KMS-11 (cell line): ENCODE data around the gene GBE1.

Experiments used
- H2AFZ ChIP-seq: fragments of 200-600 bp; sonication (generic); 2 replicates; pipeline ENCODE4 v1.6.1; 2016; ENCODE audit warnings: antibody characterized with exemption, mixed run types, low read depth
- H3K27ac ChIP-seq: fragments of 200-600 bp; sonication (generic); 2 replicates; pipeline ENCODE4 v1.6.1; 2016; ENCODE audit warnings: mild to moderate bottlenecking, mixed run types
- H3K27me3 ChIP-seq: fragments of 200-600 bp; sonication (generic); 2 replicates; pipeline ENCODE4 v1.6.1; 2017; ENCODE audit warnings: mild to moderate bottlenecking, low read depth, mixed run types, moderate library complexity; ENCODE audit not compliant: insufficient read depth
- H3K36me3 ChIP-seq: fragments of 200-600 bp; sonication (generic); 2 replicates; pipeline ENCODE4 v1.6.1; 2017; ENCODE audit warnings: mild to moderate bottlenecking, mixed run types; ENCODE audit not compliant: insufficient read depth
- H3K4me1 ChIP-seq: fragments of 200-600 bp; sonication (generic); 2 replicates; pipeline ENCODE4 v1.6.1; 2016; ENCODE audit warnings: mild to moderate bottlenecking, low read depth, mixed run types; ENCODE audit not compliant: poor library complexity, severe bottlenecking
- H3K4me2 ChIP-seq: fragments of 200-600 bp; sonication (generic); 2 replicates; pipeline ENCODE4 v1.7.0; 2016; ENCODE audit warnings: mild to moderate bottlenecking, mixed run types
- H3K4me3 ChIP-seq: fragments of 200-600 bp; sonication (generic); IDR thresholded peaks from 2 replicates; pipeline ENCODE4 v1.6.1; 2017; ENCODE audit warnings: low read depth, low read length, mixed read lengths; ENCODE audit not compliant: insufficient read depth
- H3K79me2 ChIP-seq: fragments of 200-600 bp; sonication (generic); 2 replicates; pipeline ENCODE4 v1.6.1; 2016; ENCODE audit warnings: low read depth, mixed run types; ENCODE audit not compliant: insufficient read depth
- H3K9ac ChIP-seq: fragments of 200-600 bp; sonication (generic); 2 replicates; pipeline ENCODE4 v1.6.1; 2016; ENCODE audit warnings: mild to moderate bottlenecking, mixed run types
- H4K20me1 ChIP-seq: fragments of 200-600 bp; sonication (generic); 2 replicates; pipeline ENCODE4 v1.6.1; 2016; ENCODE audit warnings: mild to moderate bottlenecking, mixed run types; ENCODE audit not compliant: insufficient read depth
- CTCF ChIP-seq: fragments of 200-600 bp; sonication (generic); conservative IDR thresholded peaks from 2 replicates; pipeline ENCODE4 v1.6.1; 2017; ENCODE audit warnings: low read depth, mild to moderate bottlenecking, antibody characterized with exemption, low read length, moderate library complexity, mixed read lengths

Gene GBE1

GRCh38 chr3:81477740-81478139 lies 283.7 kb downstream of the GBE1 start:
- Histone ChIP-seq H3K4me3 (no peak overlapping the region), H3K9ac (no peak overlapping the region), H3K27me3 (no peaks in the 10 kb centered on the region), H3K79me2 (no peaks in the 10 kb centered on the region), H3K4me2 (no peak overlapping the region), H2AFZ (no peak overlapping the region), H4K20me1 (no peaks in the 10 kb centered on the region), H3K36me3 (no peaks in the 10 kb centered on the region), H3K27ac (no peak overlapping the region), H3K4me1 (no peaks in the 10 kb centered on the region)
- no peak for TF ChIP-seq CTCF

- H3K9ac ChIP-seq, result no peak overlapping the region
- no peaks in the 10 kb centered on the region for H3K27me3 ChIP-seq
- no peak overlapping the region for H2AFZ ChIP-seq
- no peaks in the 10 kb centered on the region for H3K36me3 ChIP-seq
- H3K4me1 ChIP-seq, result no peaks in the 10 kb centered on the region
- H3K79me2 ChIP-seq, result no peaks in the 10 kb centered on the region
- no peak overlapping the region for H3K27ac ChIP-seq
- H4K20me1 ChIP-seq, result no peaks in the 10 kb centered on the region
- no peak overlapping the region for H3K4me3 ChIP-seq
- H3K4me2 ChIP-seq, result no peak overlapping the region
- TF ChIP-seq CTCF, result no peak
These were observed 284.8 kb downstream of the GBE1 start for GRCh38 chr3:81476692-81477091.

GRCh38 chr3:81472600-81473362 lies 288.7 kb downstream of the GBE1 start:
- Histone ChIP-seq H3K4me2 (no peak overlapping the region), H3K79me2 (no peaks in the 10 kb centered on the region), H3K27me3 (no peaks in the 10 kb centered on the region), H3K4me3 (no peak overlapping the region), H2AFZ (no peak overlapping the region), H3K36me3 (no peaks in the 10 kb centered on the region), H3K4me1 (no peaks in the 10 kb centered on the region), H4K20me1 (no peaks in the 10 kb centered on the region), H3K9ac (no peak overlapping the region), H3K27ac (no peak overlapping the region)
- no peak for TF ChIP-seq CTCF

GRCh38 chr3:81470524-81471278 lies 290.7 kb downstream of the GBE1 start:
- Histone ChIP-seq H4K20me1 (no peaks in the 10 kb centered on the region), H3K27ac (no peak overlapping the region), H3K79me2 (no peaks in the 10 kb centered on the region), H3K4me2 (no peak overlapping the region), H3K4me1 (no peaks in the 10 kb centered on the region), H3K27me3 (no peaks in the 10 kb centered on the region), H2AFZ (no peak overlapping the region), H3K9ac (no peak overlapping the region), H3K4me3 (no peak overlapping the region), H3K36me3 (no peaks in the 10 kb centered on the region)
- no peak for TF ChIP-seq CTCF
